ENCODE data around the gene SRSF6. TPM values are rescaled to one million over a fixed set of nuclear protein-coding genes. Genes with fewer than 3 reads are reported as not detected.
"Not testable (repeated sequence)": the region's sequence is repeated elsewhere in the genome, so short reads cannot be mapped to it uniquely, and the experiment has no call there.

Gene SRSF6
- total RNA-seq, 1 donor from 2014 or later: 207 TPM

DNA sequence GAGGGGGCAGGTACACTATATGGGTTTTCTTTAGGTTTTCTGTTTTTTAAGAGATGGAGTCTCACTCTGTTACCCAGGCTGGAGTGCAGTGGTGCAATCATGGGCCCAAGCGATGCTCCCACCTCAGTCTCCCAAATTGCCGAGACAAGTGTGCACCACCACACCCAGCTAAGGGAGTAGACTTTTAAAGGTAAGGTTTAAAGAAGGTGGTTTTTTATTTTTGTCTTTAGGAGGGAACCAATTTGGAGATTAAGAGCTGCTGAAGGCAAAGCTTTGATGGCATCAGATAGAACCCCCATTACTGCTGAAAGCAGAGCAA is 7.9 kb downstream of the SRSF6 start:
- Mint-ChIP-seq H3K9me3 (no peaks in the 10 kb centered on the region), H3K27ac (no peak overlapping the region), H3K27me3 (ENCODE audit: insufficient read depth) (no peaks in the 10 kb centered on the region), H3K4me1 (ENCODE audit: low read depth) (peaks cover 26% of the 10 kb centered on the region), H3K36me3 (ENCODE audit: low read depth) (peaks cover 57% of the 10 kb centered on the region), H3K4me3 (no peak overlapping the region)
- no peak for DNase-seq (ENCODE audit: low spot score)
- intact Hi-C loops (cut with micrococcal nuclease): no loop called here

DNA sequence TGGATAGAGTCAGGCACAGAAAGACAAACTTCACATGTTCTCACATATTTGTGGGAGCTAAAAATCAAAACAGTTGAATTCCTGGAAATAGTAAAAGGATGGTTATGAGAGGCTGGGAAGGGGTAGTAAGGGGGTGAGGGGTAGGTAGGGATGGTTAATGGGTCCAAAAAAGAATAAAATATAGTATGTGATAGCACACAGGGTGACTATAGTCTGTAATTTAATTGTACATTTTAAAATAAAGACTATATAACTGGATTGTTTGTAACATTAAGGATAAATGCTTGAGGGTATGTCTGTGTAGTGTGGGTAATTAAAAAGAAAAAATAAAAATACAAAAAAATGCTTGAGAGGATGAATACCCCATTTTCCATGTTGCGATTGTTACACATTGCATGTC is 9.9 kb downstream of the SRSF6 start:
- H3K4me3 Mint-ChIP-seq: no peak overlapping the region

DNA sequence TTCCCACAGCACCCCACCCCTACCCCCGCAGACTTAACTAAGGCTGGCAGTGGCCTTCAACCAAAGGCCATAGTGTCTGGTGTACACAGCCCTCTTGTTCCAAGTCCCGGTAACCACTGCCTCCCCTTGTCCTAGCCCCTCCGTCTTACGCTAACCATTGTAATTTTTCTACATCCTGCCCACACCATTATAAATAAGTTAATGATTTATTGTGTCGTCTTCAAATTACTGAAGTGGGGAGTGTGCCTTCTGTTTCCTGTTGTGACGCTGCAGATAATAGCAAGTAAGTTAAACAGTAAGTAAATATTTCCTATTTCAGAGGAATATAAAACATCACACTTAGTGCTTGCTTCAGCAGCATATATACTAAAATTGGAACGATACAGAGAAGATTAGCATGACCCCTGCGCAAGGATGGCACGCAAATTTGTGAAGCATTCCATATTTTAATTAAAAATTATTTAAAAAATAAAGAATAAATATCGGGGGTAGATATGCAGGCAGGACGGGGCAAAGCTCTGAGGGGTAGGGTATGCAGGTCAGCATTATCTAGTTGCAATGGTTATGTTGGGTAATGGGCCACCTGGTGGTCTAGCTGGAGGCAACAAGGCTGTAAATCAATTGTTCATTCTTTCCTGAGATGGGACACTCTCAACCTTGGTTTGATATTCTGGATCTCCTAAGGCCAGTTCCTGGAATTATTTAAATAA is 15.1 kb downstream of the SRSF6 start:
- no peaks in the 10 kb centered on the region for H3K4me1 Mint-ChIP-seq (ENCODE audit: low read depth)
- DNase-seq (ENCODE audit: low spot score): no peak
- no peak overlapping the region for H3K27ac Mint-ChIP-seq
- H3K36me3 Mint-ChIP-seq (ENCODE audit: low read depth): peaks cover 5% of the 10 kb centered on the region
- peaks cover 11% of the 10 kb centered on the region for H3K27me3 Mint-ChIP-seq (ENCODE audit: insufficient read depth)
- no peaks in the 10 kb centered on the region for H3K9me3 Mint-ChIP-seq
- no peak overlapping the region for H3K4me3 Mint-ChIP-seq
- intact Hi-C loops (cut with micrococcal nuclease): no loop called here

More for the DNA sequence above, 9.9 kb downstream of the SRSF6 start:
- intact Hi-C loops (cut with micrococcal nuclease): no loop called here
- Mint-ChIP-seq H3K9me3 (no peaks in the 10 kb centered on the region), H3K27me3 (ENCODE audit: insufficient read depth) (no peaks in the 10 kb centered on the region), H3K36me3 (ENCODE audit: low read depth) (peaks cover 42% of the 10 kb centered on the region), H3K4me1 (ENCODE audit: low read depth) (peaks cover 14% of the 10 kb centered on the region), H3K27ac (no peak overlapping the region)
- no peak for DNase-seq (ENCODE audit: low spot score)

DNA sequence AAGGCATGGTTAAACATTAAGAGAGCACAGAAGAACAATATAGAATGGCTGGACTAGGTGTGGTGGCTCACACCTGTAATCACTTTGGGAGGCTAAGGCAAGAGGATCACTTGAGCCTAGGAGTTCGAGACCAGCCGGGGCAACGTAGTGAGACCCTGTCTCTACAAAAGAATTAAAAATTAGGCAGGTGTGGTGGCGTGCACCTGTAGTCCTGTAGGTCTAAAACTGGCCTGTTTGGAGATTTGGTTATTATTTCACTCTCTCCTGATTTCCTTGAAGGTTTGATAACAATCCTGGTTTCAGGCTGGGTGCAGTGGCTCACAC is 15.6 kb downstream of the SRSF6 start:
- H3K4me1 Mint-ChIP-seq (ENCODE audit: low read depth): no peaks in the 10 kb centered on the region
- peaks cover 15% of the 10 kb centered on the region for H3K27me3 Mint-ChIP-seq (ENCODE audit: insufficient read depth)
- H3K36me3 Mint-ChIP-seq (ENCODE audit: low read depth): peaks cover 5% of the 10 kb centered on the region
- H3K27ac Mint-ChIP-seq: no peak overlapping the region
- H3K9me3 Mint-ChIP-seq: no peaks in the 10 kb centered on the region
- DNase-seq (ENCODE audit: low spot score): no peak
- H3K4me3 Mint-ChIP-seq: no peak overlapping the region
- intact Hi-C loops (cut with micrococcal nuclease): no loop called here

DNA sequence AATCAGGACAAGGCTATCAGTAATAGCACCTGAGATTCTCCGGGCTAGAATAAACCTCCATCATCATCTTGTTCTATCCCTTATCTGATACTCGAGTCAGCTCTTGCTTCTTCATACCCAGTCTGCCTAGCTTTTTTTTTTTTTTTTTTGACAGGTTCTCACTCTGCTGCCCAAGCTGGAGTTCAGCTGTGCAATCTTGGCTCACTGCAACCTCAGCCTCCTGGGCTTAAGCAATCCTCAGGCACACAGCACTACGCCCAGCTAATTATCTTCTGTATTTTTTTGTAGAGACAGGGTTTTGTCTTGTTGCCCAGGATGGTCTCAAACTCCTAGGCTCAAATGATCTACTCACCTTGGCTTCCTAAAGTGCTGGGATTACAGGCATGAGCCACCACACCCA is 19.5 kb downstream of the SRSF6 start:
- Mint-ChIP-seq H3K9me3 (no peaks in the 10 kb centered on the region), H3K4me1 (ENCODE audit: low read depth) (no peaks in the 10 kb centered on the region), H3K27me3 (ENCODE audit: insufficient read depth) (peaks cover 15% of the 10 kb centered on the region), H3K27ac (no peak overlapping the region), H3K36me3 (ENCODE audit: low read depth) (no peaks in the 10 kb centered on the region), H3K4me3 (no peak overlapping the region)
- intact Hi-C loops (cut with micrococcal nuclease): no loop called here
- DNase-seq (ENCODE audit: low spot score): no peak

DNA sequence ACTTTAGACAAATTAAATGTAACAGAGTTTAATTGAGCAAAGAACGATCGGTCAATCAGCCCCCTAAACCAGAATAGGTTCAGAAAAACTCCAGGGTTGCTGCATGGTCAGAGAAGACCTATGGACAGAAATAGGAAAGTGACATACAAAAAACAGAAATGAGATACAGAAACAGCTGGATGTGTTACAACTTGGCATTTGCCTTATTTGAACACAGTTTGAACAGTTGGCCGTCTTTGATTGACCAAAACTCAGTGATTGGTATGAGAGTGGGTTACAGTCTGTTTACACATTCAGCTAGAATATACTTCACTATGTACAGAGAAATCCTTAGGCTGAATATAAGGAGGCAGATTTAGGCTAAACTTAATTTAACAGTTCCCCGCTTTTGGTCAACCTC is 19.9 kb downstream of the SRSF6 start:
- DNase-seq (ENCODE audit: low spot score): no peak
- Mint-ChIP-seq H3K27me3 (ENCODE audit: insufficient read depth) (peaks cover 15% of the 10 kb centered on the region), H3K4me3 (no peak overlapping the region), H3K4me1 (ENCODE audit: low read depth) (no peaks in the 10 kb centered on the region), H3K36me3 (ENCODE audit: low read depth) (no peaks in the 10 kb centered on the region), H3K9me3 (no peaks in the 10 kb centered on the region), H3K27ac (no peak overlapping the region)
- intact Hi-C loops (cut with micrococcal nuclease): no loop called here

DNA sequence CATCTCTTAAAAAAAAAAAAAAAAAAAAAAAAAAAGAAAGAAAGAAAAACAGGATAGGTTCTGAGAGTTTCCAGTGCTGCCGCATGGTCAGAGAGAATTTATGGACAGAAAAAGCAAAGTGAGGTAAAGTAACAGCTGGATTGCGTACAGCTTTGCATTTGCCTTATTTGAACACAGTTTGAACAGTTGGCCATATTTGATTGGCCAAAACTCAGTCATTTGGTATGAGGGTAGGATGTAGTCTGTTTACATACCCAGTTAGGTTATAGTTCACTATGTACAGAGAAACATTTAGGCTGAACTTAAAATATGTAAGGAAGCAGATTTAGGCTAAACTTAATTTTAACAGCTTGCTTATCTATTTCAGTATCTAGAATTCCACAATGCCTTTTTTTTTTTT is 32.3 kb downstream of the SRSF6 start:
- Mint-ChIP-seq H3K36me3 (ENCODE audit: low read depth) (no peaks in the 10 kb centered on the region), H3K9me3 (peaks cover 15% of the 10 kb centered on the region), H3K4me3 (no peak overlapping the region), H3K27me3 (ENCODE audit: insufficient read depth) (no peaks in the 10 kb centered on the region), H3K4me1 (ENCODE audit: low read depth) (peaks cover 7% of the 10 kb centered on the region), H3K27ac (no peak overlapping the region)
- intact Hi-C loops (cut with micrococcal nuclease): no loop called here
- no peak for DNase-seq (ENCODE audit: low spot score)

DNA sequence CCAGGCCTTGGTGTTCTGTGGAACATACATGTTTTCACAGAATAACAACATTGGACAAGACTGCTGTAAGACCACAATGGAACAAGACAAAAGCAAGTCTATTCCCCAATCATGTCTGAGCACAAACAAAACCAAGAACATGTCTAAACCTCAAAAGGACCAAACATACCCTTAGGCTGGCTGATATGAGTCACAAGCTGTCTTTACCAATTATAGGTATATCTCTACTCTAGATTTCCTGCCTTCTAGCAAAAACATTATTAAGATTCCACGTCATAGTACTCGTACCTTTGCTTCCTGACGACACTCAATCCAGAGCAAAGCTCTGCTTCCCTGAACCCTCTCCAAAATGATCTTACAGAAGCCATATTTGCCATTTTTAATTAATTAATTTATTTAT is 34.4 kb downstream of the SRSF6 start:
- Mint-ChIP-seq H3K36me3 (ENCODE audit: low read depth) (no peaks in the 10 kb centered on the region), H3K4me3 (no peak overlapping the region), H3K27me3 (ENCODE audit: insufficient read depth) (no peaks in the 10 kb centered on the region), H3K9me3 (peaks cover 13% of the 10 kb centered on the region), H3K27ac (peak overlapping the region; percentile 34), H3K4me1 (ENCODE audit: low read depth) (peaks cover 7% of the 10 kb centered on the region)
- intact Hi-C loops (cut with micrococcal nuclease): loop anchor here (1.0 kb wide), 2 partner anchors 22 to 98 kb away; partner anchors contain the start of gene IFT52
- no peak for DNase-seq (ENCODE audit: low spot score)

DNA sequence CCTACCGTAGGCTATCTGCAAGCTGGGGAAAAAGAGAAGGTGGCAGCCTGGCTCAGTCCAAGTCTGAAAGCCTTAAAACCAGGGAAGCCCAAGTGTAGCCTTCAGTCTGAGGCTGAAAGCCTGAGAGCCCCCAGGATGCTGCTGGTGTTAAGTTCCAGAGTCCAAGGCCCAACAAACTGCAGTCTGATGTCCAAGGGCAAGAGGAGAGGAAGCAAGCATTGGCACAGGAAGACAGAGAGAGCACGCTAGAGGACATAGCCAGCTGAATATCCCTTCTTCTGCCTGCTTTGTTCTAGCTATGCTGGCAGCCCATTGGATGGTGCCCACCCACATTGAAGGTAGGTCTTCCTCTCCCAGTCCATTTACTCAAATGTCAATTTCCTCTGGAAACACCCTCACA is 37.7 kb downstream of the SRSF6 start:
- H3K4me1 Mint-ChIP-seq (ENCODE audit: low read depth): peaks cover 7% of the 10 kb centered on the region
- no peak overlapping the region for H3K27ac Mint-ChIP-seq
- no peak overlapping the region for H3K4me3 Mint-ChIP-seq
- H3K36me3 Mint-ChIP-seq (ENCODE audit: low read depth): no peaks in the 10 kb centered on the region
- no peaks in the 10 kb centered on the region for H3K9me3 Mint-ChIP-seq
- intact Hi-C loops (cut with micrococcal nuclease): no loop called here
- H3K27me3 Mint-ChIP-seq (ENCODE audit: insufficient read depth): no peaks in the 10 kb centered on the region
- DNase-seq (ENCODE audit: low spot score): no peak

DNA sequence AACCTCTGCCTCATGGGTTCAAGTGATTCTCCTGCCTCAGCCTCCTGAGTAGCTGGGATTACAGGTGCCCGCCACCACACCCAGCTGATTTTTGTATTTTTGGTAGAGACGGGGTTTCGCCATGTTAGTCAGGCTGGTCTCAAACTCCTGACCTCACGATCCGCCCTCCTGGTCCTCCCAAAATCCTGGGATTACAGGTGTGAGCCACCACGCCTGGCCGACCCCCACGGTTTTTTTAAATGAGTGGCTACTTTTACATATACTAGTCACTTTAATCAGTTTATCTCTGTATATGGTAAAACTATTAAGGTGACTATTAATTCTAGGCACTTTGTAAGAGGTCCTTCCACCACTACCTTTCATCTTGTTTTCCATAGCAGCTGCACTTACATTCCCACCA is 44.3 kb downstream of the SRSF6 start:
- intact Hi-C loops (cut with micrococcal nuclease); H3K36me3 Mint-ChIP-seq (ENCODE audit: low read depth); DNase-seq (ENCODE audit: low spot score); H3K4me1 Mint-ChIP-seq (ENCODE audit: low read depth); H3K4me3 Mint-ChIP-seq; H3K27ac Mint-ChIP-seq; H3K9me3 Mint-ChIP-seq: not testable (repeated sequence)
- H3K27me3 Mint-ChIP-seq (ENCODE audit: insufficient read depth): peaks cover 22% of the 10 kb centered on the region

DNA sequence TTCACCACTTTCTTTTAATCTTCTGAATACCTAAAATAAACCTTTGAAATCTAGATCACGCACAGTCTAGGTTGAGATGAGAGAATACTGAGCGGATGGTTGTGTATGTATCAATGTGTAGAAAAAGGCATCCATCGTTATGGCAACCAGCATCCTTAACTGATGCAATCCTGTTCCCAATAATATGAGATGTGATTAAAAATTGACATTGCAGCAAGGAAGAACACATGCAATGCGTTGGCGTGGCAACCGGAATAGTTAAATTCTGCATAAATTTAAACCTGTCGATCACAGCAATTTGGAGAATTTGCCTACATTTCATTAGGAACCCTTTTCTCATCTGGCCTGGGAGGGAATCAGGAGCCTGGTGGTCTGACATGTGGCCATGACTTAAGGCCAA is 48.5 kb downstream of the SRSF6 start:
- Mint-ChIP-seq H3K27me3 (ENCODE audit: insufficient read depth) (peaks cover 35% of the 10 kb centered on the region), H3K4me3 (peak overlapping the region; percentile 2), H3K27ac (no peak overlapping the region), H3K36me3 (ENCODE audit: low read depth) (no peaks in the 10 kb centered on the region), H3K9me3 (no peaks in the 10 kb centered on the region), H3K4me1 (ENCODE audit: low read depth) (no peaks in the 10 kb centered on the region)
- DNase-seq (ENCODE audit: low spot score): no peak
- intact Hi-C loops (cut with micrococcal nuclease): no loop called here

DNA sequence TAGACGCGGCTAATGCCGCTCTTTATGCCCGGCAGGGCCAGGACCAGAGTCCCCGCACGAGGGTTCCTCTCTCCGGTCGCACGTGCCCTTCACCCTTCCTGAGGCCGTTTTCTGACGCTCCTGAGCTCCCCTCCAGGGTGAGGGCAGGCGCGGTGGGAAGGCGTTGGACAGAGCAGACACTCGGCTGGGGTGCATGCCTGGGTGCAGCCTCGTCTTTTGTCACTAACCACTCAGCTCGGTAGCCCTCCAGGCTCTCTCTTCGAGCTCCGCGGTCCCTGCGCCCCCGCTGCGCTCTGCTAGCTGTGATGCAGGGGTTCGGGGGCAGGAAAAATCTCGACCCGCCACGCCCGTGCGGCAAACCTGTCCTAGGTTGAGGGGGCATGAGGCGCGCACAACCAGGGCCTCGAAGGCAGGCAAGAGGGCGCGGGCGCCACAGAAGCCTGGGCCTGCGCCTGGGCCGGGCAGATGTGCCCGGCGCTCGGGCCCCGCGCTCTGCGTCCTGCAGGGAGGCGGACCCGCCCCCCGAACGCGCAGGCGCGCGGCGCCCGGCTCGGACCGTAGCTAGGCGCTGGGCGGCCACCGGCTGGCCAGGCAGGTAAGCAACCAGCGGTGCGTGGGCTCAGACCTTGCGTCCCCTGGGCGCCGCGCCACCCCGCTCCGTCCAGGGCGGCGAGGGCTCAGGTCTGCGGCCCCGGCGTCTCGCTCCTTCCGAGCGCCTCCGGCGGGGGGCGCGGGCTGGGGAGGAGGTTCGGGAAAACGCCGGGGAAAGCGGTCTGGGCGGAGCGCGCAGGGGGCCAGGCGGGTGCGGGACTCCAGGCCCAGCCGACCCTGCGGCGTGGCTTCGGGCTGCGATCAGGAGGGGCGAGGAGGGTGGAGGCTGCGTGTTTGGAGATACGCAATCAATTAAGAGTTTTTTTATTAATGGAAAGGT is 49.7 kb downstream of the SRSF6 start, which contains the start of gene L3MBTL1:
Gene L3MBTL1 (plus strand): TSS at position 548 of the 931 bp plus-strand sequence. CDS start 5,807 bp downstream, outside the sequence.
- intact Hi-C loops (cut with micrococcal nuclease): no loop called here
- peak within 1 kb of the TSS; percentile 51 for H3K4me3 Mint-ChIP-seq
- H3K27me3 Mint-ChIP-seq (ENCODE audit: insufficient read depth): peaks cover 39% of the 10 kb centered on the region
- no peak for DNase-seq (ENCODE audit: low spot score)
- no peak within 1 kb of the TSS for H3K27ac Mint-ChIP-seq
- H3K36me3 Mint-ChIP-seq (ENCODE audit: low read depth): no peaks in the 10 kb centered on the region
- H3K9me3 Mint-ChIP-seq: no peaks in the 10 kb centered on the region
- no peaks in the 10 kb centered on the region for H3K4me1 Mint-ChIP-seq (ENCODE audit: low read depth)

DNA sequence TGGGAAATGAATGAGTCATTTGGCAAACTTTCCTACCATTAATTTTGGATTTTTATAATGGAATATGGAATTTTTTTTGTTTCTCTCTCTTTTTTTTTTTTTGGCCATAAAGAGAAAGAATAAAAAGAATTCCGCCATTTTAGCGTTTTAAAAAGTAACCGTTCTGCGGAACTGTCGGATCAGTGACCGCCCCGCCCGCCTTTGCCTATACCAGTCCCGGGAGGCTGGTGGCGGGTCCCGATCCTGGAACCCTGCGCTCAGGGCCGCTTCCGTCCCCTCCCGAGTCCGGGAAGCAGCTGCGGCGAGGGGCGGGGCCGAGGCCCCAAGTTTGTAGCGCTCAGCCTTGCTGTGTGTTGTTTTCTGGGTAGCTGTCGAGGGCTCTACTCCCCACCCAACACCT is 50.4 kb downstream of the SRSF6 start:
- Mint-ChIP-seq H3K4me3 (peak overlapping the region; percentile 51), H3K27ac (no peak overlapping the region), H3K27me3 (ENCODE audit: insufficient read depth) (peaks cover 39% of the 10 kb centered on the region), H3K36me3 (ENCODE audit: low read depth) (no peaks in the 10 kb centered on the region), H3K4me1 (ENCODE audit: low read depth) (no peaks in the 10 kb centered on the region), H3K9me3 (no peaks in the 10 kb centered on the region)
- intact Hi-C loops (cut with micrococcal nuclease): no loop called here
- no peak for DNase-seq (ENCODE audit: low spot score)

All from activated T-helper 1 cell treated with anti-CD3 and anti-CD28 coated beads, Interleukin-12 subunit alpha, Interleukin-12 subunit beta, Interleukin-2, Interleukin-4 antibody, amounts not matched to agents 30 ng/mL and 10 ng/mL and 1 ng/mL, durations not matched to agents 14 hours and 24 hours and 36 hours (primary cell).